GM18511 (cell line): ENCODE measurements around the gene C10orf120.

Source experiments
- ATAC-seq: cut with Tn5 transposase; IDR thresholded peaks from one replicate; pipeline ENCODE4 v1.9.1; 2021; ENCODE audit warnings: mild to moderate bottlenecking, moderate library complexity; ENCODE audit not compliant: unreplicated experiment

The C10orf120 gene

GRCh38 chr10:122662231-122662630 is 37.4 kb downstream of the C10orf120 start:
- ATAC-seq, result no peak

- no peak for ATAC-seq
These were observed 39.0 kb downstream of the C10orf120 start for GRCh38 chr10:122660696-122661095.

GRCh38 chr10:122659651-122660050 is 40.0 kb downstream of the C10orf120 start:
- no peak for ATAC-seq

GRCh38 chr10:122659126-122659525 is 40.5 kb downstream of the C10orf120 start:
- no peak for ATAC-seq

GRCh38 chr10:122658356-122659049 is 41.1 kb downstream of the C10orf120 start:
- no peak for ATAC-seq

GRCh38 chr10:122657729-122658128 is 41.9 kb downstream of the C10orf120 start:
- ATAC-seq, result no peak

- ATAC-seq, result no peak
These were observed 42.4 kb downstream of the C10orf120 start for GRCh38 chr10:122657255-122657654.

GRCh38 chr10:122656741-122657140 is 42.9 kb downstream of the C10orf120 start:
- ATAC-seq, result no peak

- no peak for ATAC-seq
These were observed 43.3 kb downstream of the C10orf120 start for GRCh38 chr10:122656308-122656705.

- no peak for ATAC-seq
These were observed 43.9 kb downstream of the C10orf120 start for GRCh38 chr10:122655524-122656307.

- no peak for ATAC-seq
These were observed 49.3 kb downstream of the C10orf120 start for GRCh38 chr10:122650331-122650730.

GRCh38 chr10:122649903-122650302 is 49.7 kb downstream of the C10orf120 start:
- no peak for ATAC-seq

- no peak for ATAC-seq
These were observed 50.8 kb downstream of the C10orf120 start for GRCh38 chr10:122648599-122649428.
